ENCODE measurements around the gene EPAS1. TPM values are rescaled to one million over a fixed set of nuclear protein-coding genes. Genes with fewer than 3 reads are reported as not detected.

Gene EPAS1
- total and polyA plus RNA-seq, 2 of the 13 experiments (the other 11 are each of a cell fraction or from before 2014, with no cell fraction given): 47.1 to 182 TPM

DNA sequence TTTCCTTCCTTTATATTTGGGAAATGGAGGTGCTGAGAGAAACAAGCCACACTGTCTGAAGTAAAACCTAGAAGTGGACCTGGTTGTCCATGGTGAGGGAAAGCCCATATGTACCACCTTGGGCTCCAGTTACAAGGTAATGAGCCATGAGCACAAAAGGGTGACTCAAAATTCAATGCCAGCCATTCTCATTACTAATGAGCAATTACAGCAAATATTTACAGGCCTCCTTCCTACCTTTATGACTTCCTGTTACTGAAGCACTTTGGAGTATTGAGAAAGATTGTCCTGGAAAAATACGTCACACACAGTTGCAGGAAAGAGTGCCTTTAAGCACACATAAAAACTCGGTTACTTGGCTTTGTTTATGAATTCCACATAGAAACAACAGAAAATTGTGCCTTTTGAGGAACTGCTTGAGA is 9.1 kb downstream of the EPAS1 start (continued):
- TF ChIP-seq, protein P1, sequence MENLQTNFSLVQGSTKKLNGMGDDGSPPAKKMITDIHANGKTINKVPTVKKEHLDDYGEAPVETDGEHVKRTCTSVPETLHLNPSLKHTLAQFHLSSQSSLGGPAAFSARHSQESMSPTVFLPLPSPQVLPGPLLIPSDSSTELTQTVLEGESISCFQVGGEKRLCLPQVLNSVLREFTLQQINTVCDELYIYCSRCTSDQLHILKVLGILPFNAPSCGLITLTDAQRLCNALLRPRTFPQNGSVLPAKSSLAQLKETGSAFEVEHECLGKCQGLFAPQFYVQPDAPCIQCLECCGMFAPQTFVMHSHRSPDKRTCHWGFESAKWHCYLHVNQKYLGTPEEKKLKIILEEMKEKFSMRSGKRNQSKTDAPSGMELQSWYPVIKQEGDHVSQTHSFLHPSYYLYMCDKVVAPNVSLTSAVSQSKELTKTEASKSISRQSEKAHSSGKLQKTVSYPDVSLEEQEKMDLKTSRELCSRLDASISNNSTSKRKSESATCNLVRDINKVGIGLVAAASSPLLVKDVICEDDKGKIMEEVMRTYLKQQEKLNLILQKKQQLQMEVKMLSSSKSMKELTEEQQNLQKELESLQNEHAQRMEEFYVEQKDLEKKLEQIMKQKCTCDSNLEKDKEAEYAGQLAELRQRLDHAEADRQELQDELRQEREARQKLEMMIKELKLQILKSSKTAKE (CRISPR knock-in tag; IDR thresholded peaks at IDR 0.05; ENCODE audit: borderline replicate concordance): 0 out of 2 replicates have a peak, but pooled peaks have one; percentile 59
- TF ChIP-seq, protein P2, sequence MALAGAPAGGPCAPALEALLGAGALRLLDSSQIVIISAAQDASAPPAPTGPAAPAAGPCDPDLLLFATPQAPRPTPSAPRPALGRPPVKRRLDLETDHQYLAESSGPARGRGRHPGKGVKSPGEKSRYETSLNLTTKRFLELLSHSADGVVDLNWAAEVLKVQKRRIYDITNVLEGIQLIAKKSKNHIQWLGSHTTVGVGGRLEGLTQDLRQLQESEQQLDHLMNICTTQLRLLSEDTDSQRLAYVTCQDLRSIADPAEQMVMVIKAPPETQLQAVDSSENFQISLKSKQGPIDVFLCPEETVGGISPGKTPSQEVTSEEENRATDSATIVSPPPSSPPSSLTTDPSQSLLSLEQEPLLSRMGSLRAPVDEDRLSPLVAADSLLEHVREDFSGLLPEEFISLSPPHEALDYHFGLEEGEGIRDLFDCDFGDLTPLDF (CRISPR knock-in tag; IDR thresholded peaks at IDR 0.05): 0 out of 2 replicates have a peak, but pooled peaks have one; percentile 4
- TF ChIP-seq ZNF720 (CRISPR knock-in tag; IDR thresholded peaks at IDR 0.05) (no peak), CCDC6 (CRISPR knock-in tag; IDR thresholded peaks at IDR 0.05) (peak; percentile 83; the same call in 1 of the 2 replicates), HNRNPLL (IDR thresholded peaks at IDR 0.05; ENCODE audit: low read depth, low read length, poor library complexity, severe bottlenecking) (no peak), TCF7L2 (IDR thresholded peaks at IDR 0.05; ENCODE audit: low read depth, low read length) (no peak), ZBTB39 (CRISPR knock-in tag; IDR thresholded peaks at IDR 0.05) (peak; percentile 100), ZNF547 (CRISPR knock-in tag; IDR thresholded peaks at IDR 0.05) (no peak), HDAC1 (CRISPR knock-in tag; IDR thresholded peaks at IDR 0.05) (peak; percentile 69), ZSCAN29 (CRISPR knock-in tag; conservative IDR thresholded peaks at IDR 0.05) (peak; percentile 84), FOXA3 (CRISPR knock-in tag; IDR thresholded peaks at IDR 0.05) (peak; percentile 98), YEATS2 (CRISPR knock-in tag; IDR thresholded peaks at IDR 0.05; ENCODE audit: borderline replicate concordance) (peak; percentile 66; the same call in 1 of the 2 replicates), PAF1 (CRISPR knock-in tag; IDR thresholded peaks at IDR 0.05) (no peak), IRF2 (CRISPR knock-in tag; IDR thresholded peaks at IDR 0.05) (peak; percentile 68; the same call in 1 of the 2 replicates), ATF1 (CRISPR knock-in tag; IDR thresholded peaks at IDR 0.05) (peak; percentile 88), RORA (CRISPR knock-in tag; IDR thresholded peaks at IDR 0.05) (no peak), DPF2 (CRISPR knock-in tag; IDR thresholded peaks at IDR 0.05; ENCODE audit: borderline replicate concordance, low read depth) (peak; percentile 75; the same call in 1 of the 2 replicates), ELF3 (CRISPR knock-in tag; IDR thresholded peaks at IDR 0.05) (peak; percentile 98), ZNF713 (CRISPR knock-in tag; IDR thresholded peaks at IDR 0.05) (peak; percentile 68; the same call in 1 of the 2 replicates), KAT8 (CRISPR knock-in tag; IDR thresholded peaks at IDR 0.05) (peak; percentile 81; the same call in 1 of the 2 replicates), FOXJ3 (CRISPR knock-in tag; IDR thresholded peaks at IDR 0.05; ENCODE audit: borderline replicate concordance) (peak; percentile 51; the same call in 1 of the 2 replicates), ZNF343 (CRISPR knock-in tag; IDR thresholded peaks at IDR 0.05) (no peak), MED13 (CRISPR knock-in tag; IDR thresholded peaks at IDR 0.05) (peak; percentile 55; the same call in 1 of the 2 replicates), SMAD3 (CRISPR knock-in tag; IDR thresholded peaks at IDR 0.05) (peak; percentile 92; the same call in 1 of the 2 replicates), POLR2AphosphoS2 (IDR thresholded peaks at IDR 0.05; ENCODE audit: low read depth, low read length) (peak; percentile 24; the same call in 1 of the 2 replicates)
- TF ChIP-seq, protein P3, sequence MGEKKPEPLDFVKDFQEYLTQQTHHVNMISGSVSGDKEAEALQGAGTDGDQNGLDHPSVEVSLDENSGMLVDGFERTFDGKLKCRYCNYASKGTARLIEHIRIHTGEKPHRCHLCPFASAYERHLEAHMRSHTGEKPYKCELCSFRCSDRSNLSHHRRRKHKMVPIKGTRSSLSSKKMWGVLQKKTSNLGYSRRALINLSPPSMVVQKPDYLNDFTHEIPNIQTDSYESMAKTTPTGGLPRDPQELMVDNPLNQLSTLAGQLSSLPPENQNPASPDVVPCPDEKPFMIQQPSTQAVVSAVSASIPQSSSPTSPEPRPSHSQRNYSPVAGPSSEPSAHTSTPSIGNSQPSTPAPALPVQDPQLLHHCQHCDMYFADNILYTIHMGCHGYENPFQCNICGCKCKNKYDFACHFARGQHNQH (CRISPR knock-in tag; IDR thresholded peaks at IDR 0.05): peak; percentile 72
